GM21786 (cell line): Measurements from ENCODE around the gene AKR1C2.
"Not testable (repeated sequence)": the region's sequence is repeated elsewhere in the genome, so short reads cannot be mapped to it uniquely, and the experiment has no call there.

Source experiments
- ATAC-seq: cut with Tn5 transposase; IDR thresholded peaks from one replicate; pipeline ENCODE4 v1.9.1; 2021; ENCODE audit not compliant: unreplicated experiment

AKR1C2 gene

GRCh38 chr10:4961558-4961957, 42.1 kb downstream of the AKR1C2 start:
- not testable (repeated sequence) for ATAC-seq

GRCh38 chr10:4956955-4957645, 46.6 kb downstream of the AKR1C2 start:
- ATAC-seq: not testable (repeated sequence)

- not testable (repeated sequence) for ATAC-seq
Measured at GRCh38 chr10:4956088-4956487, 47.6 kb downstream of the AKR1C2 start.

DNA sequence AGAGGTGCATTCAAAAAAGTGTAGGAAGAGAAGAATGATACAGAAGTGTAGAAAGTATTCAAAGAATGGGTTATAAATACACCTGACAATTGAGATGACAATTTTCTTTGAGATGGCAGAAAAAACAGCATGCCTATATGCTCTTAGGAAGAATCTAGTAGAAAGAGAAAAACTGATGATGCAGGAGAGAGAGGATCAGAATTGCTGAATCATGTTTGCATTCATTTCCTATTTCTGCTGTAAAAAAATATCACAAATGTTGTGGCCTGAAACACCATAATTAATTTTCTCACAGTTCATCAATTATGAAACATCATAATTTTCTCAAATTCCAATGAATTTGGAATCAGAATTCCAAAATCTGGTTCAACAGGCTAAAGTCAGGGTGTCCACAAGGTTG, 50.3 kb downstream of the AKR1C2 start:
- no peak for ATAC-seq

DNA sequence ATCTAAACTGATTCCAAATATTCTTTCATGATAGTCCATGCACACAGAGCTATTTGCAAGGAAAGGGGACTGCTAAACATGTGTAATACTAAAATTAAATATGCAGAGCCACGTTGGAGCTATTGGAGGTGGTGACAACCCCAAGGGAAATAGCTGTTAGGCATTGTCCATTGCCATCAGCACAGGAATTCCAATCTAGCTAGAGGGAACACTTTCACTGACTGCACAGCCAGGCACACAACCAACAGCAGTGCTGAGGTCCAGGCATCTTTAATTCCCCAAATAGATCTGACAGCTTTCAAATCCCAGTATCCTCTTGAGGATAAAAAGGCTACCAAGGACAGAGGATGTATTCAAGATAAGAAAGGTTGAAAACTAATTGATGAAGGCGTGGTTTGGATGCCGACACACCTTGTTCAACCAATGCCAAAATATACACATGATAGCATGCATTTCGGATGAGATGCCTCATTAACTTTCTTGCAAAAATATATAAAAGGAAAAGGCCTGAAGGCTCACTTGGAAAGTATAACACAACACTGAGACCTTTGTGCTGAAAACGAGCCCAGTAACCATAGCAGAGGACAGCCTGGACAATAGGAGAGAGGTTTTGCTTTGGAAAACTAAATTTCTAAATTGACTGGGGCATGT, 52.0 kb downstream of the AKR1C2 start:
- ATAC-seq: not testable (repeated sequence)

GRCh38 chr10:4947635-4948596, 55.7 kb downstream of the AKR1C2 start:
- ATAC-seq: no peak

- no peak for ATAC-seq
Measured at GRCh38 chr10:4947039-4947634, 56.5 kb downstream of the AKR1C2 start.

GRCh38 chr10:4945766-4946717, 57.6 kb downstream of the AKR1C2 start:
- no peak for ATAC-seq

DNA sequence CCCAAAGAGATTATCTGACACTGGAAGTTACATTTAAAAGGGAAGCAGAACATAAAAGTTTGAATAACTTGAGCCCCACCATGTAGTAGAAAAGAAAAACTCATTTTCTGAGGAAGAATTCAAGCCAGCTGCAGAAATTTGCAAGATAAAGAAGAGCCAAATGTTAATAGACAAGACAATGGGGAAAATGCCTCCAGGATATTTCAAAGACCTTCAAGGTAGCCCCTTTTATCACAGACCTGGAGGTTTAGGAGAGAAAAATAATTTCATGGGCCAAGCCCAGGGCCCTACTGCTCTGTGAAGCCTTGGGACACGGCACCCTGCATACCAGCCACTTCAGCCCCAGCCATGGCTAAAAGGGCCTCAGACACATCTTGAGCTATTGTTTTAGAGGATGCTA, 58.8 kb downstream of the AKR1C2 start:
- ATAC-seq: no peak

- ATAC-seq: no peak
Measured at GRCh38 chr10:4943821-4944220, 59.8 kb downstream of the AKR1C2 start.

DNA sequence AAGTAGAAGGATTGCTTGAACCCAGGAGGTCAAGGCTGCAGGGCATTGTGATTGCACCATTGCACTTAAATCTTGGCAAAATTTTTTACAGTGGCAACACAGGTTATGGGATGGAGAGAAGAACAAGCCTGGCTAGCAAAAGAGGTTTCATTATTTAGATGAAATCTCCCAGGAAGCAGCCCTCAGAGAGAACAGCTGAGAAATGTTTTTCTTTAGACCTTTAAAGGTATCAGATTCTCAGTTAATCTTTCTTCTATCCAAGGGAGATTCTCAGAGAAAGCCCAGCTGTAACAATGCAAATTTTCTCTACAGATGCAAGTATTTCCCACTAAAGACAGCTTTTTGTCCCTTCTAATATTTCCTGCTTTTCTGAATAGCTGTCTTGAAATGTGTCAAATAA, 60.2 kb downstream of the AKR1C2 start:
- ATAC-seq: not testable (repeated sequence)

- ATAC-seq: not testable (repeated sequence)
Measured at GRCh38 chr10:4942931-4943330, 60.7 kb downstream of the AKR1C2 start.

GRCh38 chr10:4941540-4942330, 61.9 kb downstream of the AKR1C2 start:
- no peak for ATAC-seq

- not testable (repeated sequence) for ATAC-seq
Measured at GRCh38 chr10:4940909-4941308, 62.7 kb downstream of the AKR1C2 start.

DNA sequence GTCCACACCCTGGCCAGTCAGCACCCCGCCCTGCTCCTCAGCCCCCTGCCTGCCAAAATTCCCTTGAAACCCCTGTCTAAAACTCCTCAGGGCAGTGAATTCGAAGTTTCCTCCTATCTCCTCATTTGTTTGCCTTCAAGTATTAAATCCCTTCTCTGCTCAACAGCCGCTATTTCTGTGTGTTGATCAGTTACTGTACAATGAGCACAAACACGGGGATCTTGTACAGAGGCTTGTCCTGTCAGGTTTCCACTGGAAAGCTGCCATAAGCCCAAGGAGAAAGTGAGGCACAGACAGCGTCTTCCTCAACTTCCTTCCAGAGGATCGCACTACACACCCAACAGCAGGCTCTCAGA, 63.6 kb downstream of the AKR1C2 start:
- not testable (repeated sequence) for ATAC-seq

- ATAC-seq: no peak
Measured at GRCh38 chr10:4939224-4940072, 64.2 kb downstream of the AKR1C2 start.
